NCI-H774 (cell line): ENCODE data around the gene MED20.

Experiments
- DNase-seq: peaks from one replicate; lab custom pipeline; 2025; lab: John Stamatoyannopoulos, UW

Gene MED20

DNA sequence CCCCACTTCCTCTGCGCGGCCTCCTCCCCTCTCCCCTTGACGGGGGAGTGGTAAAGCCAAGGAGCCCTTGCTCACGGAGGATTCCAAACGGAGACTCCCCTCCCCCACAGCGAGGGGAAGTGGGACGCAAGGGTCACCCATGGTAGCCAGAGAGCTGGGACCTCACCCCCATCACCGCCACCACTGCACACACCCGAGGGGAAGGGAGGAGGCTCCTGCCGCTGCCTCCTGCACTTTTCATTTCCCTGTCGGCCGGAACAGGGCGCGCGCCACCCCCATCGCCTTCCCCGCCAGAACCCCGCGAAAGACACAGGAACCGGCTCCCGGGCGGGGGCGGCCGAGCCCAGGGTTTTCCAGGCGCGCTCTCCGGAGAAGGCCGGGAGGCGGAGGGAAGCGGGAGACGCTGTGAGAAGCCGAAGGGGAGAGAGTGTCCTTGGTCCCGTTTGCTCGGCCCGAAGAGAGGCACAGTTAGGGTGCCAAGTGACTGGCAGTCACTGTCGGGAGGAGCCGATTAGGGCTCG lies 19.9 kb upstream of the MED20 start:
- no peak for DNase-seq

DNA sequence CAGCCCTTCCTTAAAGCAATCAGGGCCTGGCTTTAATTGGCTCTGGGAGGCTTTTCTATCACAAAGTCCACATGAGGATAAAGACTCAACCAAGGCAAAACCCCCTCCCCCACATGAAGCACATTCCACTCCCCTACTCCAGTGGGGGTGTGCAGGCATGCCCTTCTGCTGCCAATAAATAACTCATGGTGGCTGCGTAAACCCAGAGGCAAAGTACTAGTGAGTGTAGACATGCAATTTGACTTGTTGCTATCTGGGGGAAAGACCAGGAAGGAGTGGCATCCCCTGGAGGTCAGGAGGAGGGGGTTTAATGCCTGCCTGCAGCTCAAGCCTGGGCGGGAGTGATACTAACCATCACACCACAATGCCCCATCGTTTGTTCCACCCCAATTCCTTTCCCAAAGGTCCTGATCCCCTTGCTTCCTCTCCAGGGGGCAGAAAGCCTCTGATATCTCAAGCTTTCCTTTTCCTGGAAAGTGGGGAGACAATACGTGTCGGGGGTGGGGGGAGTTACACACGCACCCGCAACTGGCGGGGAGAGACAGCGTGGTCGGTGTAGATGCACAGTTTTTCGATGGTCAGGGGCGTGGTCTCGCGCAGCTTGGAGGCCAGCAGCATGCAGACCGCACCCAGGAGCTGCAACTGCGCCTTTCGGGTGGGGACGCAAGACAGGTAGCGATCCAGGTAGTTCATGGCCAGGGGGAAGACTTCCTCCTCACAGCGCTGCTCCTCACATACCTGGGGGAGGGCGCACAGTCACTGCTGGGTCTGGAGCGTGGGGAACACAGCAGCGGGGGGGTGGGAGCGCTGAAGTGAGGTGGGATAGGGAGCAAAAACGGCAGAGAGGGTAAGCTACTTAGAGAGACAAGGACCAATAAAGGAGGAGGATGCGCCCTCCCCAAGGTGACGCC lies 19.2 kb upstream of the MED20 start:
- DNase-seq: no peak

DNA sequence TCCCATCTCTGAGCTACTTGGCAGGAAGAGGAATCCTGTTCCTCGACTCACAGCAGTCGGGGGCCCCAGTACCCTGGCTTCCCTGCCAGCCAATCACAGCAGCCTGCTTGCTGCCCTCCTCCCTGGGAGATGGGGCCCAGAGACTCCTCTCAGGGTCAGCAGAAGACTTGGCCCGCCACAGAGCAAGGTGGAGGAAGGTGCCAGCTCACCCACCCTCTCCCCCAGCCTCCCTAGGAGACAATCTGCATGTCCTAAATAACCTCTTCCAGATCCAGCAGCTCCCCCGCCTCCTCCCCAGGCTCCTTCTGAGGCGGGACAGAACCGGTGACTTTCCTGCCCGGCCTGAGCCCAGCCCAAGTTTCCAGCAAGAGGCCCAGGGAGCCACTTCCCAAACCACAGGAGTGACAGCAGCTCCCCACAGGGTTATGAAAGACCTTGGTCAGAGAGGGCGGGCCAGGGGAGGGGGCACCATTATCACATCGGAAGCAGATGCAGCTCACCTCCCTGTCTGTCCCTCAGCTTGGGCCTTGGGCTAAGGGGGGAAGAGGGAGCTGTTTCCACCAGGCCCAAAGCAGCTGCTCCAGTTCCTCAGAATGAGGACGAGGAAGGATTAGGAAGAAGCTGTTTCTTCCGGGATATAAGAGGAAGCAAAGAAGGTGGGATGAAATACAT lies 18.4 kb upstream of the MED20 start:
- no peak for DNase-seq

DNA sequence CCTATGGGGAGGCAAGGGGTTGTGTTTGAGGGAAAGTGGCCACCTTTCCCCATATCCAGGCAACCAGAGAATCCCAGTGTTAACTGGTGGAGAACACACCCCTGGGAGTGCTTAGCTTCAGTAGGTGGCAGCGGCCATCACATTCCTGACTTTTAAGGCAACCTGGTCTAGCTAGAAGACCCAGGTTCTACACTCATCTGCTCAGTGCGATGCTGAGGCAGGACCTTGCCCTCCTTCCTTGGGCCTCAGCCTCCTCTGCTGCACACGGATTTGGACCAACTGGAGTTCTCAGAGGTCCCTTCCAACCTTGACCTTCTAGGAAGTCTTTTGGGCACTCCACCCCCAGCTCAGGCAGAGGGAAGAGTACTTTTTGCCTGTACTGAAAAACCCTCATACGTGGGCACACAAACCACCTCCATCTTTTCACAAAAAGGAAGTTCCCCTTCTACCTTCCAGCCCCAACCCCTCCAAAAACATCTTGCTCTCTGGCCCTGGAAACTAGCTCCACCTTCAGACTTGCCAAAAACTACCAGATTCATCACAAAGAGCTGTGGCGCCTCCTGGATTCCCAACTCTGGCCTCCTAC lies 17.7 kb upstream of the MED20 start:
- DNase-seq: no peak

DNA sequence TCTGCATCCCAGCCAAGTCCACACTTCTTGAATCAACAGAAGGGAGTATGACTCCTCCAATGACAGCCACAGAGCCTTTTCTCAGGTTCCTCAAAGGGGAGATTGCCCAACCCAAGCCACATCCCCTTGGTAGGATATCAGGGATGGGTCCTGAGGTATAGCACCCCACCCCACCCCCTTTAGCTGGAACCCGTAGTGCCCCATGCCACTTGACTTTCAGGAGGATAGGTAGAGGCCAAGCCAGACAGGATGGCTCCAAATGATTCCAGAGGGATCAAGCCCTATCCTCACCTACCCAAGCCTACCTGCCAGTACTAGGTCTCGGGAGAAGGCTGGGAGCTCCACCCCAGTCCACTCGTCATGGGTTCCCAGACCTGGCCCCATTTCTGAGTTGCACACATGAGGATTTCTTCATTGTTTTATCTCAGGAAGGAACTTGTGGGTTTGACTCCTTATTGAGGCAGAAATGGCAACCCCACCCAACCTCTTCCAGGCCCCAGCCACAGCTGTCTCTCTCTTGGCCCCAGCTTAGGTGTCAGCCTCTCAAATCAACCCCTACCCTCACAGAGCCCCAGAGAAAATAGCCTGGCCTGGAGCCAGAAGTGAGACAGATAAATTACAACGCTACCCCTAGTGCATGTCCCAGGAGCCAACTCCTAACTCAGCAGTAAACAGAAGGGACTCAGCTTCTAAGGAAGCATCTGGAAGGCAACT lies 17.1 kb upstream of the MED20 start:
- no peak for DNase-seq

DNA sequence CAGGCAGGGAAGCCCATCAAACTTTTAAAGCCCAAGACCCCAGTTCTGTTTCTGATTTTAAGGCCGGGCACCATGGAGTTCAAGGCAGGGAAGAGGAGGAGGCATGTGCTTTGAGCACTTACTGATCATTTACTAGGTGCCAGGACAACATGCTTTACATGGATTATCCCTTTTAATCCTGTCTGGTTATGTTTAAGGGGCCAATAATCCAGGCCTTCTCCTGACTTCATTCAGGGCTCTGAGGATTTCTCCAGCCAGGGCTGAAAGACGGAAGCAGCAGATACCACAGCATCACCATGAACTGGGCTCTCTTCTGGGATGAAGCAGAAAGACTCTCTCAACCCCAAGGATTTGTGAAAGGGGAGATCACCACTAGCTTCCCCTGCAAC lies 16.5 kb upstream of the MED20 start:
- no peak for DNase-seq

DNA sequence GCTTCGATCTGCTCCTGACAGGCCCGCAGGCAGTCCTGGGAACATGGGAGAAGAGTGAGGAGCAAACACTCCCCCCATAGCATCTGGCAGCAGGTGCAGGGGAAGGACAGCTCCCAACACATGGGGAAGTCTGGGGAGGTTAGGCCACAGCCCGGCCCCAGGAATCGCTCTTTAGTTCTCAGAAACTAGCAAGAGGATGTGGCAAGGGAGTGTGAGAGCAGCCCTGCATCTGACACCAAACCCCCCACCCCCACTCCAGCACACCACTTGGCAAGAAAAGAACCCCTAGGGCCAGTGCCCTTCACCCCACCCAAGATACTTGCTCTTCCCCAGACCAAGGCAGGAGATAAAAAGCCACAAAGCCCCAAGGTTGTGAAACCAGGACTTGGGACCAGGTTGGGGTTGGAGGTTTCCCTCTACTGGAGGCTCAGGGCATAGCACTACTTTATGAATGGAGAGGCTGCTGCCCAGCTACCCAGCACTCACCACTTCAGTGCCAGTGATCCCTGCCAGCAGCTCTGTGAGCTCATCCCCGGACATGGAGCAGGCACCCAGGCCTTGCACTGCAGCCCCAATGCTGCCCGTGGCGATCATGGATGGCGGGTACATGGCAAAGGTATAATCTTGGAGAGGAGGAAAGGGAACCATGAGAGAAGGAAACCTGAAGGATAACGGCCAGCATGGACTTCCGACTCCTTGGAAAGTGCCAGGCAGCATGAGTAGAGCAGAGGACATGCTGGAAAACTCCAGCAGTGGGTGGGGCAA lies 15.3 kb upstream of the MED20 start:
- peak; percentile 50 for DNase-seq

DNA sequence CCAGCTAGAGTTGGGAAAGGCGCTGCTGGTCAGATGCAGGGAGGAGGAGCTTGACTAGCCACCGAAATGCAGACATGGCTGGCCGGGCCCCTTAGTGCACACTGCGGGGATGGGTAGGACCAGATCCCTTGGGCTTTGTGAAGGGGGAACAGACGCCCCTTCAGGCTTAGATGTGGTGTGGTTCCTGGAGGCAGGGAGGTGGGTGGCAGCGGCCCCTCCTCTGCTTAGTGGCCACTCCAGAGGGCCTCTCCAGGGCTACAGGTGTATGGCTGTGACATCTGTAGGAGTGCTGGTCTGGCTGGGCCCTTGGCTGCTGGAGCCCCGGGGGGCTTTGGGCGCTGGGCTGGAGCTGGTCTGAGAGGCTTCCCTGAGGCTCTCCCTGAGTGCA lies 14.7 kb upstream of the MED20 start:
- DNase-seq: no peak

DNA sequence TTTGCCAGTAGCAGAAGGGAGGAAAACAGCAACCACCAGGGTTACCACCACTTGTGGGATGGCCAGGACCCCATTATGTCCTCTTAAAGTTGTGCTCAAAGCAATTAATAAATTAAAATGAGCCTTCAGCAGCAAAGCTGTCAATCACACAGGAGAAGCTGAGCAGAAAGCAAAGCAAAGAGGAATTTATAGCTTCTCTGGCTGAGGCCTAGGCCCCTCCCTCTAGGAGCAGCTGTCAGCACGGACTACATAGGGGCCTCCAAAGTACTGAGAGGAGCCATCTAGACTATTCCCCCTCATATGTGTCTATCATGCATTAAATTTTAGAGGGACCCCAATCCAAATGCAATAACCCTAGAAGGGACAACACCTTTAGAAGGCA lies 14.2 kb upstream of the MED20 start:
- DNase-seq: no peak

DNA sequence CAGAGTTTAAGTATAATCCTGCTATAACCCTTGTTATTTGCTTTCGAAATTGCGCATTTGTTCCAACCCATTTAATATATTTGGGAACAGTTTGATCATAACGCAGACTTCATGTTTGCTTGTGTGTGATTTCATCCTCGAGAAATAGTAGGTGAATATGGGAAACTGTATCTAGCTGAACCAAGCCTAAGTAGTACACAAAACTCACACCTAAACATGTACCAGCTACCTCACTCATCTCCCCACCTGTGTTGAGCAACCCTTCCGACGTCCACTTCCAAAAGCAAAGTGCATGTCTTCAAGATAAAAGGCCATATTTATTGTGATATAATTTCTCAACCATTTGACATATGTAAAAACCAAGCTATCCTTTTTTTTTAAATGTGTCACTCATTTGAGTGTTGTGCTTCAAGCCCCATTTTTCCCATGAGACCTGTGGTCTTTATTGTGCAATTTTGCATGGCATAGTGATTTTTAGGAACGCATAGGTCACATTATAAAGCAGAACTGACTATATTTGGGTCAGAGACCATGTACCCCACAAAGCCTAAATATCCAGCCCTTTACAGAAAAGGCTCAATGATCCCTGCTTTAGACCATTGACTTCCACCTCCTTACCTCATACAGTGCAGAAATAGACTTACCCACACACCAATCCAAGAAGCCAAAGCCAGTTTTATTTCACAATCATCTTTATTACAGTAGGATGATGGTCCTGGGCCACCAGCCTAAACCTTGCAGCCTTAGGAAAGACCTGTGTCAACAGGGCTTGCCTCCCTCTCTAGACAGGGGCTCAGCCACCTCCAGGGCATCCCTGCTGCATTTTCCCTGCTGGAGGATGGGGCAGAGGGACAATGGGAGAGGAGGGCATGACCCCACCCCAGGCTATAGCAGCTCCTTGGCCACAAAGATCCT lies 13.6 kb upstream of the MED20 start:
- no peak for DNase-seq

DNA sequence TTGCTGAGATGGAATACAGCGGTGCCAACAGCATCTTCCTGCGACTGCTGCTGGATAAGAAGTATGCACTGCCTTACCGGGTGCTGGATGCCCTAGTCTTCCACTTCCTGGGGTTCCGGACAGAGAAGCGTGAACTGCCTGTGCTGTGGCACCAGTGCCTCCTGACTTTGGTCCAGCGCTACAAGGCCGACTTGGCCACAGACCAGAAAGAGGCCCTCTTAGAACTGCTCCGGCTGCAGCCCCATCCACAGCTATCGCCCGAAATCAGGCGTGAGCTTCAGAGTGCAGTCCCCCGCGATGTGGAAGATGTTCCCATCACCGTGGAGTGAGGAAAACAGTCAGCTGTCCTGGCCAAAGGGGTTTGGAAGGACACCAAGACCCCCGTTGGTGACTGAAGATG lies 11.4 kb upstream of the MED20 start:
- no peak for DNase-seq

DNA sequence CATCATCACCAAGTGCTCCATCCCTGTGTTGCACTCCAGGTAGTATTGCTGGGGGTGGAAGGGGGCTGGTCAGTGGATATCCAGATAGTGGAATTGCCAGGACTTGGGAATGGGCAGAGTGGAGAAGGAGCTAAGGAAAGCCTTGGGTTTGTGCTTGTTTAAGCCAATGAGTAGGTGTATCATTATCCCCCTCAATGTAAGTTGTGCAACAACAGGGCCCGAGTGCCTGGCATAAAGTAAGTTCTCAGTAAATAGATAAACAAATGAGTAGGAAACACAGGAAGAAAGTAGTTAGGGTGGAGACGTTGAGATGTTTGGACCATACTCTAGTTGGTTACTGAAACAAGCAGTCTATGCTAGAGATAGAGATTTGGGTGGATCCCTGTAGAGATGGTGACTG lies 10.9 kb upstream of the MED20 start:
- DNase-seq: no peak

DNA sequence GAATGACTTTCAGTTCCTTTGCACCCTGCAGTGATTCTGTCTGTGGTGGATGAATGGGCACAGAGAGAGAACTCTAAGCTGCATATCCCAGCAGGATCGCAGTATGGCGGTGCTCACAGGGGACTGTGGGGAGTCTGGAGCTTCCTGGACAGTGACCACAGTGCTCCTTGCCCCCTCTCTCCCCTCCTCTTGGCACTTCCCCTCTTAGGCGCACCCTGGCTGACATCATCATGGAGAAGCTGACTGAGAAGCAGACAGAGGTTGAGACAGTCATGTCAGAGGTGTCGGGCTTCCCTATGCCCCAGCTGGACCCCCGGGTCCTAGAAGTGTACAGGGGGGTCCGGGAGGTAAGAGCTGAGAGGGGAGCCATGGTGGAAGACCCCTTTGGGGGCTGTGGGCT lies 9.0 kb upstream of the MED20 start:
- no peak for DNase-seq

DNA sequence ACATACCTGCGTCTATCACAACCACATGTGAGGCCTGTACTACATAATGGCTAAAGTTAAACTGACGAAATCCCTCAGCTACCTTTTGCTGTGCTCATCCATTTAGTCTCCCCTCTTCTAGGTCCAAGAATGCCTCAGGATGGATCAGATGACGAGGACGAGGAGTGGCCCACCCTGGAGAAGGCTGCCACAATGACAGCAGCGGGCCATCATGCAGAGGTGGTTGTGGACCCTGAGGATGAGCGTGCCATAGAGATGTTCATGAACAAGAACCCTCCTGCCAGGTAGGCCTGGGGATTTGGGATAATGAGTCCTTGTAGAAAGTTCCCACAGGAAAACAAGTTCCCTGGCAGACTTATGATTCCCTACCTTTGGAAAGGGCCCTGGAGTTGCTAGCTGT lies 6.3 kb upstream of the MED20 start:
- no peak for DNase-seq

DNA sequence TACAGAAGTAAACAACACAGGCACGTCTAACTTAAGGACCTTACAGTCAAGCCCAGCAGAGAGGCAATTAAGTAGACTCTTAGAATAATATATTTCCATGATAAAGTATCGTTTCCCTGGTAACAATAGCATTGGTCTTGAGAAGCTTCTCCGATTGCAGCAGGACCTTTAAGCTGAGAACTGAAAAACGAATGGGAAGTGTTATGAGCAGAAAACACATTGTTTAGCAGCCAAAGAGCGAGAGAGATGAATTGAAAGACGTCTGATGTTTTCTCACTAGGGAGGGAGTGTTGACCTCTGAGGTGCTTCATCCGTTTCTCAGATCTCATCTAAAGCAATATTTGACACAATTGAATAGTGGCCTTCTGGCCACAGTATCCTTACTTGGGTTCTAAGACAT lies 1.2 kb upstream of the MED20 start:
- no peak for DNase-seq

DNA sequence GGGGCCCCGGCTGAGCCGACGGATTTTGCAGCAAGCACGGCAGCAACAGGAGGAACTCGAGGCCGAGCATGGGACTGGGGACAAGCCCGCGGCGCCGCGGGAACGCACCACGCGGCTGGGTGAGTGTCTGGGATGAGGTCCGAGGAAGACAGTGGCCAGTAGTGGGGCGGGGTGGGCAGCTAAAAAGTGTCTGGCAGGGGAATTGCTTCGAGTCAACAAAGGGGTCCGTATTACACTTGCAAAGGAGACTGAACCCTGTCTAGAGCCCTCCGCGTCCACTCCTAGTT lies 716 bp upstream of the MED20 start:
- DNase-seq: no peak

DNA sequence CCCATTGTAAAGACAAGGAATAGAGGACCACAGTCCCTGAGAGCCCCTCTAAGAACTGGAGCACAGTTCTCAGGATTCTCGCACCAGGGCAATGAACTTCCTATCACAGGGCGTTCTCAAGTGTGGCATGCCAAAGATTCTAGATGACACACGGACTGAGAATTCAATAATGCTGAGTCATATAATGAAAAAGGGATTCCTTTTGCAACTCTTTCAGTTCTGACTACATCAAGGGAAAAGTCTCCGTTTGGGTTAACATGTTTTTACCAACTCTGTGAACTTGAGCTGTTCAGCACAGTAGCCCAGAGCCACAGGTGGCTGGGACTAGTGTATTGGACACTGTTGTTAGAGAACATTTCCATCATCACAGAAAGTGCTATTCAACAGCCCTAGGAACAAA lies 3.4 kb downstream of the MED20 start:
- no peak for DNase-seq

DNA sequence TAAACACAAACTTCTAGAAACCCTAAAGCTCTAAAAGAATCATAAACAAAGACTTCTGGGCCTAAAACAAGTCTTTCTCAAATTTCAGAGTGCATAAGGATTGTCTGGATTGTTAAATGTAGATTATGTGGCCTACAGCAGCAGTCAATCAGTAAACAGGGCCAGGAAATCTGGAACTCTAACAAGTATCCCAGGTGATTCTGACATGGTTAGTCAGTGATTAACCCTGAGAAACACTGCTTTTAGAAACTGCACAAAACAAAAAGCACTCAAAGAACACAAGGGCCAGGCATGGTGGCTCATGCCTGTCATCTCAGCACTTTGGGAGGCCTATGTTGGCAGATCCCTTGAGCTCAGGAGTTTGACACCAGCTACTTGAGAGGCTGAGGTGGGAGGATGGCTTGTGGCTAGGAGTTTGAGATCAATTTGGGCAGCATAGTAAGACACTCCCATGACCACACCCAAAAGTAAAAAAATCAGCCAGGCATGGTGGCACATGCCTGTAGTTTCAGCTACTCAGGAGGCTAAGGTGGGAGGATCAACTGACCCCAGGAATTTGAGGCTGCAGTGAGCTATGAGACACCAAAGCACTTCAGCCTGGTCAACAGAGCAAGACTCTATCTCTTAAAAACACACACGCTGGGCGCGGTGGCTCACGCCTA lies 5.9 kb downstream of the MED20 start:
- DNase-seq: no peak

DNA sequence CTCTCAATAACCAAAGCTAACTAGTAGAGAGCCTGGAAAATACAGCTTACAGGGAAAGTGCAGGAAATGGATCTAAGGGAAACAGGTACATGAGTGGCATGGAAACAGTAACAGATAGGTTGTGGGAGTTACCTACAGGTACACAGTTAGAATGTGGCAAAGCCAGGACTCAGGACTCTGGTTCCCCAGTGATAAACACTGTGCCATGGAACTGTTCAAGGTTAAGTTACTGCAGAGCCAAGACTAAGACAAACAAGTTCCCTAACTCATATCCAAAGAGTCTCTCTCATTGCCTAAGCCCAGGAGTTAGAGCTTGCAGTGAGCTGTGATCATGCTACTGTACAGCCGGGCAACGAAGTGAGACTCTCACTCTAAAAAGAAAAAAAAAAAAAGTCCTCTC lies 6.6 kb downstream of the MED20 start:
- no peak for DNase-seq

DNA sequence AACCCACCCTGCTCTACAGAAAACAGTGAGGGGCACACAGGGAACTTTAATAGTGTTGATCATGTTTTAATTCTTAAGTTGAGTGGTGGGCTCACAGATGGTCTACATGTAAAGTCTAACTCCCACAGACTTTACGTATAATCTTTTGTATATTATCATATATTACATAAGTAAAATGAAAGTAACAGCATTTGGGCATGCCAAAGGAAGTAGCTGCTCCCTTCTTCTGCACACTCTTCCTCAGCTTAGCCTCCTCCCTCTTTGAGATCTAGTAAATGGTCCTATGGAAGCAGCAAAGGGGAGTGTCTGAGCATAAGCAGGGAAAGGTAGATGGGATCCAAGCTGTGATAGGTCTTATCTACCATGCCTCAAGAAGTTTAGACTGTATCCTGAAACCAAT lies 11.2 kb downstream of the MED20 start:
- DNase-seq: no peak
